Measurements from ENCODE around the gene NR1H4. TPM values are rescaled to one million over a fixed set of nuclear protein-coding genes. Genes with fewer than 3 reads are reported as not detected.

Gene NR1H4
- total and polyA plus RNA-seq, 2 of the 13 experiments (the other 11 are each of a cell fraction or from before 2014, with no cell fraction given), result 27.3 to 114 TPM

DNA sequence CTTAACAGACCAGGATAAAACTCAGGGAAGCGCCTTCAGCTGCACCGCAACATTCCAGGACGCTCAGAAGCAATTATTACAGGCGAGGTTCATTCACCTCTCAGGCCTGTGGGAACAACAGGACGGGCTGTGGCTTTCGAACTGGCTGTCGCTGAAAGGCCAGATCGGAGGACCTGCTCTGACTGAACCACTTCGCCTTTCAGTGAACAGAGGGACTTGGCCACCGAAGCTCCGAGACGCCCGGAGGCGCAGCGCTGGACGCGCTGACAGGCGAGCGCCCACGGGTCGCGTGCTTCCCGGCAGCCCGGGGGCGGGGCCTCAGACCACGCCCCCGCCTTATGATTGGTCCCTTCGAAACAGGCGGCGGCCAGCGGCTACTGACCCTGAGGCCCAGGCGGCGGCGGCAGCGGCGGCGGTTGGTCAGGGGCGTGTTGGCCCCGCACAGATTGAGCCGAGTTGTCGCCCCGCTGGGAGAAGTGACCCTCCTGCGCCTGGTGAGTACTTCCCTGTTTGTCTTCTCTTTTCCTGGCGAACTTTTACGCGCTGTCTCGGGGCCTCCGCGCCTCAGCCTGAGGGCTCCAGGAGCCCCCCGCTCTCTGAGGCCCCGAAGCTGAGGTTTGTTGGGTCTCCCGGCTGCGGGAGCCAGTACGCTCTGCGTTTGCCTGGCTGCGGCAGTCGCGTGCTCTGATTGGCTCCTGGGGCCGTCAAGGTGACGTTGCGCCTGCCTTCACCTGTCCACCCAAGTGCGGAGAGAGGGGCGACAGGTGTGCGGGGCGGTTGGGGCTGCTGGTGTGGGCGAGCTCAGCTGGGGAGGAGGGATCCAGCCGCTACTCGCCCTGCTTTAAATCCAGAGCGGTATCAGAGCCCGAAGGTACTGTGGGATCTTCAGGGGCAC lies 99.9 kb downstream of the NR1H4 start, which contains the start of gene GAS2L3:
Gene GAS2L3 (plus strand): TSS at position 393 of the 895 bp plus-strand sequence. CDS start 21,221 bp downstream, outside the sequence.
- H3K79me2 ChIP-seq (ENCODE audit: insufficient read depth, low read length), result peaks cover 45% of the 10 kb centered on the region
- peak; percentile 53 for FAIRE-seq
- peak within 1 kb of the TSS; percentile 72 for H3K9ac ChIP-seq (ENCODE audit: insufficient read depth, low read depth, low read length)
- BruUV-seq (replicated peaks), result no TSS peak
- POLR2A ChIA-PET, result interaction anchor here (0.9 to 1.5 kb wide), 2 partner anchors 15 to 98 kb away, joined by 3 to 7 read pairs; no protein-coding TSS in a partner anchor
- peak; percentile 96 for ATAC-seq
- peak within 1 kb of the TSS; percentile 98 for H3K4me2 ChIP-seq (ENCODE audit: low read depth, low read length)
- CTCF ChIA-PET (ENCODE audit: low intra/inter-chr PET ratio, low total read pairs), result no interaction called here
- peak within 1 kb of the TSS; percentile 62 to 80 (median 78) for H3K4me3 ChIP-seq (replicated peaks in 1 of 3; ENCODE audit: insufficient read depth in 1 of 3, low read depth in 2 of 3, low read length in 3 of 3)
- in situ Hi-C loops (cut with HindIII; ENCODE audit: extremely low pct_ligation_motif_present, low pct_unique_long_range_greater_than_20kb), result no loop called here
- WGBS (ENCODE audit: low lambda C conversion rate), result 1% methylated on average over 17 of the region's 70 CpGs
- H2AFZ ChIP-seq (ENCODE audit: low read length), result peak within 1 kb of the TSS; percentile 86
- H3K36me3 ChIP-seq (replicated peaks in 1 of 2; ENCODE audit: control insufficient read depth in 1 of 2, insufficient read depth in 2 of 2, low read length in 2 of 2), result no peaks in the 10 kb centered on the region
- H4K20me1 ChIP-seq (ENCODE audit: insufficient read depth, low read length), result no peaks in the 10 kb centered on the region
- DNase-seq (ENCODE audit: low spot score), result peak; percentile 83
- peaks cover 0 to 4% of the 10 kb centered on the region in 2 experiments; a peak in 1 of 5 replicates for H3K27me3 ChIP-seq (ENCODE audit: control insufficient read depth in 1 of 2, insufficient read depth in 2 of 2, low read length in 2 of 2)
- no peaks in the 10 kb centered on the region for H3K9me3 ChIP-seq (ENCODE audit: low read length)
- H3K4me1 ChIP-seq (ENCODE audit: insufficient read depth, low read length), result peaks cover 31% of the 10 kb centered on the region
- peak within 1 kb of the TSS; percentile 68 for H3K27ac ChIP-seq (ENCODE audit: extremely low read length, insufficient read depth, low read length)
- intact Hi-C loops (cut with micrococcal nuclease; ENCODE audit: unreplicated experiment), result loop anchor here (2.0 to 5.0 kb wide), 3 partner anchors 19 to 94 kb away; no protein-coding TSS in a partner anchor
- TF ChIP-seq ZBTB42 (CRISPR knock-in tag; IDR thresholded peaks at IDR 0.05), result 0 out of 2 replicates have a peak, but pooled peaks have one; percentile 20
- peak; percentile 85; the same call in 1 of the 2 replicates for TF ChIP-seq ZNF543 (CRISPR knock-in tag; IDR thresholded peaks at IDR 0.05)
- TF ChIP-seq, protein P1, sequence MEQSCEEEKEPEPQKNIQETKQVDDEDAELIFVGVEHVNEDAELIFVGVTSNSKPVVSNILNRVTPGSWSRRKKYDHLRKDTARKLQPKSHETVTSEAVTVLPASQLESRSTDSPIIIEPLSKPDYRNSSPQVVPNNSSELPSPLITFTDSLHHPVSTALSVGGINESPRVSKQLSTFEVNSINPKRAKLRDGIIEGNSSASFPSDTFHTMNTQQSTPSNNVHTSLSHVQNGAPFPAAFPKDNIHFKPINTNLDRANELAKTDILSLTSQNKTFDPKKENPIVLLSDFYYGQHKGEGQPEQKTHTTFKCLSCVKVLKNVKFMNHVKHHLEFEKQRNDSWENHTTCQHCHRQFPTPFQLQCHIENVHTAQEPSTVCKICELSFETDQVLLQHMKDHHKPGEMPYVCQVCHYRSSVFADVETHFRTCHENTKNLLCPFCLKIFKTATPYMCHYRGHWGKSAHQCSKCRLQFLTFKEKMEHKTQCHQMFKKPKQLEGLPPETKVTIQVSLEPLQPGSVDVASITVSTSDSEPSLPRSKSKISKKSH (CRISPR knock-in tag; IDR thresholded peaks at IDR 0.05; ENCODE audit: borderline replicate concordance), result peak; percentile 48; the same call in 1 of the 2 replicates
- TF ChIP-seq, protein P2, sequence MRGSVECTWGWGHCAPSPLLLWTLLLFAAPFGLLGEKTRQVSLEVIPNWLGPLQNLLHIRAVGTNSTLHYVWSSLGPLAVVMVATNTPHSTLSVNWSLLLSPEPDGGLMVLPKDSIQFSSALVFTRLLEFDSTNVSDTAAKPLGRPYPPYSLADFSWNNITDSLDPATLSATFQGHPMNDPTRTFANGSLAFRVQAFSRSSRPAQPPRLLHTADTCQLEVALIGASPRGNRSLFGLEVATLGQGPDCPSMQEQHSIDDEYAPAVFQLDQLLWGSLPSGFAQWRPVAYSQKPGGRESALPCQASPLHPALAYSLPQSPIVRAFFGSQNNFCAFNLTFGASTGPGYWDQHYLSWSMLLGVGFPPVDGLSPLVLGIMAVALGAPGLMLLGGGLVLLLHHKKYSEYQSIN (CRISPR knock-in tag; IDR thresholded peaks at IDR 0.05; ENCODE audit: borderline replicate concordance), result no peak
- TF ChIP-seq HNF1B (CRISPR knock-in tag; IDR thresholded peaks at IDR 0.05), result peak; percentile 80
- TF ChIP-seq ZNF570 (CRISPR knock-in tag; IDR thresholded peaks at IDR 0.05; ENCODE audit: borderline replicate concordance), result no peak
- TF ChIP-seq ZBTB3 (CRISPR knock-in tag; IDR thresholded peaks at IDR 0.05; ENCODE audit: borderline replicate concordance, low read depth), result 0 out of 2 replicates have a peak, but pooled peaks have one; percentile 56
- no peak for TF ChIP-seq ZNF264 (CRISPR knock-in tag; IDR thresholded peaks at IDR 0.05)
- TF ChIP-seq ZNF431 (CRISPR knock-in tag; IDR thresholded peaks at IDR 0.05; ENCODE audit: borderline replicate concordance, low read depth), result peak; percentile 77; the same call in 1 of the 2 replicates
- peak; percentile 87 for TF ChIP-seq ZNF607 (CRISPR knock-in tag; IDR thresholded peaks at IDR 0.05; ENCODE audit: borderline replicate concordance)
- TF ChIP-seq RBFOX2 (IDR thresholded peaks at IDR 0.05; ENCODE audit: low read depth, low read length), result peak; percentile 75
- 0 out of 2 replicates have a peak, but pooled peaks have one; percentile 44 for TF ChIP-seq ZSCAN29 (CRISPR knock-in tag; conservative IDR thresholded peaks at IDR 0.05)
- TF ChIP-seq SMARCE1 (IDR thresholded peaks at IDR 0.05; ENCODE audit: borderline replicate concordance), result no peak
- TF ChIP-seq HBP1 (CRISPR knock-in tag; IDR thresholded peaks at IDR 0.05; ENCODE audit: low read depth), result 0 out of 2 replicates have a peak, but pooled peaks have one; percentile 71
- TF ChIP-seq HNF4G (IDR thresholded peaks at IDR 0.05; ENCODE audit: borderline replicate concordance, low read depth, low read length), result 0 out of 2 replicates have a peak, but pooled peaks have one; percentile 4
- peak; percentile 69 for TF ChIP-seq HNF4G (CRISPR knock-in tag; IDR thresholded peaks at IDR 0.05; ENCODE audit: borderline replicate concordance, low read depth)
